ENCODE data around the gene CENPP. TPM values are rescaled to one million over a fixed set of nuclear protein-coding genes. Genes with fewer than 3 reads are reported as not detected.

Gene CENPP
- total RNA-seq, 3 donors from 2014 or later (not counting 1 experiment from before 2014, with no cell fraction given), result 10.3 to 14.5 (median 12.1) TPM

GRCh38 chr9:92668746-92669526 lies 343.2 kb downstream of the CENPP start:
- H3K9me3 Mint-ChIP-seq, result no peaks in the 10 kb centered on the region
- Histone ChIP-seq H3K36me3 (ENCODE audit: control insufficient read depth, insufficient read depth, low read length) (peaks cover 5% of the 10 kb centered on the region), H3K4me3 (ENCODE audit: low read length) (peak overlapping the region; percentile 85), H3K9me3 (ENCODE audit: control insufficient read depth, insufficient read depth, low read length) (no peaks in the 10 kb centered on the region), H3K4me1 (ENCODE audit: control insufficient read depth, insufficient read depth, low read length) (peaks cover 35% of the 10 kb centered on the region), H3K27ac (ENCODE audit: low read length) (peak overlapping the region; percentile 87), H3K27me3 (ENCODE audit: control insufficient read depth, insufficient read depth, low read length) (no peaks in the 10 kb centered on the region)
- no peaks in the 10 kb centered on the region for H3K27me3 Mint-ChIP-seq (ENCODE audit: low read depth in 2 of 2)
- H3K4me3 Mint-ChIP-seq, result peak overlapping the region; percentile 90
- no peak for TF ChIP-seq CTCF (IDR thresholded peaks at IDR 0.05)
- DNase-seq (peak in 1 of 2 donors; percentile 52), ATAC-seq (no peak)
- H3K27ac Mint-ChIP-seq, result peak overlapping the region; percentile 93 to 94
- intact Hi-C loops (cut with micrococcal nuclease), result no loop called here
- WGBS (ENCODE audit: insufficient coverage), result 22% methylated on average over 14 of the region's 14 CpGs
- peaks cover 27 to 39% of the 10 kb centered on the region in 2 donors for H3K4me1 Mint-ChIP-seq
- no peaks in the 10 kb centered on the region for H3K36me3 Mint-ChIP-seq

GRCh38 chr9:92669527-92669889 lies 343.8 kb downstream of the CENPP start:
- H3K27me3 ChIP-seq (ENCODE audit: control insufficient read depth, insufficient read depth, low read length), result no peaks in the 10 kb centered on the region
- H3K4me3 Mint-ChIP-seq, result peak overlapping the region; percentile 90
- no peak for TF ChIP-seq CTCF (IDR thresholded peaks at IDR 0.05)
- peaks cover 5% of the 10 kb centered on the region for H3K36me3 ChIP-seq (ENCODE audit: control insufficient read depth, insufficient read depth, low read length)
- H3K27ac ChIP-seq (ENCODE audit: low read length), result peak overlapping the region; percentile 87
- intact Hi-C loops (cut with micrococcal nuclease), result no loop called here
- H3K4me3 ChIP-seq (ENCODE audit: low read length), result peak overlapping the region; percentile 85
- H3K36me3 Mint-ChIP-seq, result no peaks in the 10 kb centered on the region
- no peaks in the 10 kb centered on the region for H3K27me3 Mint-ChIP-seq (ENCODE audit: low read depth in 2 of 2)
- H3K4me1 Mint-ChIP-seq, result peaks cover 26 to 33% of the 10 kb centered on the region in 2 donors
- ATAC-seq, result peak; percentile 19 to 22 (median 19)
- H3K4me1 ChIP-seq (ENCODE audit: control insufficient read depth, insufficient read depth, low read length), result peaks cover 29% of the 10 kb centered on the region
- peak overlapping the region; percentile 93 to 94 for H3K27ac Mint-ChIP-seq
- H3K9me3 Mint-ChIP-seq, result no peaks in the 10 kb centered on the region
- DNase-seq, result peak; percentile 44 to 68
- no peaks in the 10 kb centered on the region for H3K9me3 ChIP-seq (ENCODE audit: control insufficient read depth, insufficient read depth, low read length)
- whole genome bisulfite sequencing (ENCODE audit: insufficient coverage), result 0% methylated on average over 29 of the region's 29 CpGs

Other genes with a start within 250 kb of the CENPP start
- gene SPTLC1, start 210.5 kb upstream of the CENPP start, total RNA-seq, result 10 to 100 TPM; 45.6 to 59.3 (median 47.8) TPM
- 10 to 100 TPM; 50.8 to 70.8 (median 66.2) TPM for gene IARS1, start 32.3 kb upstream of the CENPP start, total RNA-seq
- gene NOL8, start 603 bp upstream of the CENPP start, total RNA-seq, result 10 to 100 TPM; 42.3 to 50.7 (median 46.7) TPM
- gene OGN, start 78.6 kb downstream of the CENPP start, total RNA-seq, result under 1 TPM in 2 of 3 donors, not detected in 1; 0.18 to 0.33 TPM
- gene OMD, start 98.5 kb downstream of the CENPP start, total RNA-seq, result not detected
- not detected for gene ASPN, start 156.6 kb downstream of the CENPP start, total RNA-seq
- not detected for gene ECM2, start 210.0 kb downstream of the CENPP start, total RNA-seq

Data from natural killer cell (primary cell).